ENCODE results near the gene PDLIM5. TPM values are rescaled to one million over a fixed set of nuclear protein-coding genes. Genes with fewer than 3 reads are reported as not detected.

PDLIM5 gene
- total and polyA plus RNA-seq, 2 of the 8 experiments (the other 6 are each of a cell fraction or from before 2014, with no cell fraction given): 37.3 to 62.1 TPM

DNA sequence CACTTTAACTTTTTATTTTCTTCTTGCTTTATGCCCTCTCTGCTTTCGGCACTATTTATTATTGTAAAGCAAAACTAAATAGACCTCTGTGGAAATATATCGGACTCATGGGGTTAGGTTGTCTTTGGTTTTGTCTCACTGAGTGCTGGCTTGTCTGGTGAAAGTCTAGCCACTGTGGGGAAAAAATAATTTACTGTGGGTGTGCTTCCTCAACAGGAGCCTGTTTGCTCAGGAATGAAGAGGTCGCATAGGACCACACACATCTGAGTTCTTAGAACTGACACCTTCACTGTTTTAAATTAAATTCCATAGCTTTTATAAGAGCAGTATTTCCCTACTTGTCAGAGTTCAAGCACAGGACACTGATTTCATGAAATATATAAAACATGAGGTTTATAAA lies 203.0 kb downstream of the PDLIM5 start:
- Histone ChIP-seq H3K4ac (replicated peaks; ENCODE audit: insufficient read length, low read depth, low read length) (no peak overlapping the region), H4K5ac (ENCODE audit: insufficient read length, low read depth, low read length) (no peak overlapping the region), H3K4me3 (ENCODE audit: extremely low read depth in 1 of 4, insufficient read depth in 2 of 4, low read depth in 3 of 4, low read length in 4 of 4) (no peak overlapping the region), H3K27me3 (replicated peaks in 1 of 4; ENCODE audit: control insufficient read depth in 3 of 4, extremely low read depth in 1 of 4, insufficient read depth in 3 of 4, low read length in 3 of 4) (no peaks in the 10 kb centered on the region), H3K23ac (ENCODE audit: insufficient read length) (no peak overlapping the region), H2BK120ac (replicated peaks; ENCODE audit: low read depth, low read length) (no peak overlapping the region), H2BK5ac (ENCODE audit: low read depth, low read length) (no peak overlapping the region), H4K20me1 (replicated peaks in 1 of 2; ENCODE audit: control insufficient read depth in 1 of 2, insufficient read depth in 2 of 2, low read length in 2 of 2) (no peaks in the 10 kb centered on the region), H2BK20ac (ENCODE audit: low read length) (no peak overlapping the region), H3K79me2 (ENCODE audit: control insufficient read depth in 1 of 2, insufficient read depth in 2 of 2, low read length in 2 of 2) (no peaks in the 10 kb centered on the region), H4K91ac (replicated peaks; ENCODE audit: insufficient read length, low read length) (no peak overlapping the region), H3K14ac (ENCODE audit: insufficient read length) (no peak overlapping the region), H2AK5ac (ENCODE audit: low read depth, low read length) (no peak overlapping the region), H3K9ac (replicated peaks in 1 of 4; ENCODE audit: extremely low read depth in 1 of 4, low read depth in 3 of 4, low read length in 3 of 4) (no peak overlapping the region), H3K9me3 (ENCODE audit: insufficient read depth in 2 of 2, low read depth in 1 of 2, low read length in 1 of 2) (no peaks in the 10 kb centered on the region), H2AFZ (ENCODE audit: low read length) (no peak overlapping the region), H3K56ac (replicated peaks; ENCODE audit: insufficient read length, low read depth, low read length) (no peak overlapping the region), H3K23me2 (ENCODE audit: low read depth, low read length) (no peaks in the 10 kb centered on the region), H3K18ac (ENCODE audit: extremely low read depth, low read length) (no peak overlapping the region), H3K36me3 (ENCODE audit: control insufficient read depth in 2 of 4, insufficient read depth in 4 of 4, low read length in 3 of 4) (no peaks in the 10 kb centered on the region; a peak in 1 of 8 replicates), H3K27ac (ENCODE audit: low read depth, low read length) (no peak overlapping the region), H2BK15ac (ENCODE audit: low read length) (no peak overlapping the region), H3K4me2 (ENCODE audit: insufficient read depth in 1 of 2, low read depth in 2 of 2, low read length in 2 of 2) (no peak overlapping the region), H2BK12ac (ENCODE audit: low read depth, low read length) (no peak overlapping the region), H3K4me1 (replicated peaks in 1 of 4; ENCODE audit: control insufficient read depth in 3 of 4, insufficient read depth in 4 of 4, low read length in 3 of 4) (no peaks in the 10 kb centered on the region), H3K79me1 (ENCODE audit: low read depth, low read length) (no peaks in the 10 kb centered on the region), H4K8ac (ENCODE audit: extremely low read depth, insufficient read depth, low read length) (no peak overlapping the region)
- ChIA-PET CTCF (ENCODE audit: partially characterized antibody) (no interaction called here), POLR2A (ENCODE audit: partially characterized antibody) (no interaction called here)
- FAIRE-seq (no peak), DNase-seq (ENCODE audit: low read depth in 1 of 2, low spot score in 2 of 2) (no peak)
- 89% methylated on average over 3 of the region's 3 CpGs; no CpG with 5 or more reads in 1 of the 2 experiments for WGBS, 2 experiments (ENCODE audit: extremely low coverage in 1 of 2, insufficient coverage in 1 of 2, insufficient read length in 1 of 2, insufficient replicate concordance in 2 of 2, low coverage in 1 of 2, low lambda C conversion rate in 2 of 2, missing lambda C conversion rate in 1 of 2)
- TF ChIP-seq, protein P1, sequence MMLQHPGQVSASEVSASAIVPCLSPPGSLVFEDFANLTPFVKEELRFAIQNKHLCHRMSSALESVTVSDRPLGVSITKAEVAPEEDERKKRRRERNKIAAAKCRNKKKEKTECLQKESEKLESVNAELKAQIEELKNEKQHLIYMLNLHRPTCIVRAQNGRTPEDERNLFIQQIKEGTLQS (IDR thresholded peaks at IDR 0.05; ENCODE audit: insufficient read depth, low read depth, low read length): no peak
- TF ChIP-seq ZNF274 (IDR thresholded peaks at IDR 0.05; ENCODE audit: borderline replicate concordance, extremely low read depth, low read length): no peak
- TF ChIP-seq SIN3A (conservative IDR thresholded peaks at IDR 0.05 in 1 of 2, IDR thresholded peaks at IDR 0.05 in 1 of 2; ENCODE audit: low read depth in 1 of 2, low read length in 2 of 2): no peak
- TF ChIP-seq NANOG (IDR thresholded peaks at IDR 0.05; ENCODE audit: insufficient read depth, low read depth, low read length, poor library complexity, severe bottlenecking): no peak
- no peak for TF ChIP-seq SRF (IDR thresholded peaks at IDR 0.05; ENCODE audit: low read depth, low read length)
- no peak for TF ChIP-seq SAP30 (IDR thresholded peaks at IDR 0.05; ENCODE audit: insufficient read depth, insufficient replicate concordance, low read length)
- TF ChIP-seq MAX (IDR thresholded peaks at IDR 0.05): no peak
- TF ChIP-seq SP4 (IDR thresholded peaks at IDR 0.05; ENCODE audit: low read length): no peak
- no peak for TF ChIP-seq POLR2A (IDR thresholded peaks at IDR 0.05; ENCODE audit: control extremely low read depth in 1 of 2, low read depth in 2 of 2, low read length in 2 of 2)
- TF ChIP-seq SP2 (IDR thresholded peaks at IDR 0.05; ENCODE audit: low read length): no peak
- TF ChIP-seq, protein P2, sequence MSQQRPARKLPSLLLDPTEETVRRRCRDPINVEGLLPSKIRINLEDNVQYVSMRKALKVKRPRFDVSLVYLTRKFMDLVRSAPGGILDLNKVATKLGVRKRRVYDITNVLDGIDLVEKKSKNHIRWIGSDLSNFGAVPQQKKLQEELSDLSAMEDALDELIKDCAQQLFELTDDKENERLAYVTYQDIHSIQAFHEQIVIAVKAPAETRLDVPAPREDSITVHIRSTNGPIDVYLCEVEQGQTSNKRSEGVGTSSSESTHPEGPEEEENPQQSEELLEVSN (IDR thresholded peaks at IDR 0.05): no peak

Measured in H1 (cell line).